ENCODE measurements around the gene KRTAP9-8. TPM values are rescaled to one million over a fixed set of nuclear protein-coding genes. Genes with fewer than 3 reads are reported as not detected.
"Not testable (repeated sequence)": the region's sequence is repeated elsewhere in the genome, so short reads cannot be mapped to it uniquely, and the experiment has no call there.

KRTAP9-8 gene
- total and polyA plus RNA-seq, 8 donors, result not detected

DNA sequence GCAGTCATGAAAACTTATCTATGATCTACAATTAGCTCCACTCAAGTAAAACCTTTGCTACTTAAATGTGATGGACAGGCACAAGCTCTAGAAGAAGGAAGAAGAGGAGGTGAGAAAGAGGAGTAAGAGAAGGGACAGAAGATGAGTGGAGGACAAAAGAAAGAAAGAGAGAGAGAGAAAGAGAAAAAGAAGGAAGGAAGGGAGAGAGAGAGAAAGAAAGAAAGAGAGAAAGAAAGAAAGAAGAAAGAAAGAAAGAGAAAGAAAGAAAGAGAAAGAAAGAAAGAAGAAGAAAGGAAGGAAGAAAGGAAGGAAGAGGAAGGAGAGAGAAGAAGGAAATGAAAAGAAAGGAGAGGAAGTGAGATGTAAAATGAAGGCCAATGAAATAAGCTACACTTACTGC lies 7.7 kb upstream of the KRTAP9-8 start:
- no peak overlapping the region for H3K27ac ChIP-seq
- H3K4me3 ChIP-seq, result no peak overlapping the region
- TF ChIP-seq, protein P1, sequence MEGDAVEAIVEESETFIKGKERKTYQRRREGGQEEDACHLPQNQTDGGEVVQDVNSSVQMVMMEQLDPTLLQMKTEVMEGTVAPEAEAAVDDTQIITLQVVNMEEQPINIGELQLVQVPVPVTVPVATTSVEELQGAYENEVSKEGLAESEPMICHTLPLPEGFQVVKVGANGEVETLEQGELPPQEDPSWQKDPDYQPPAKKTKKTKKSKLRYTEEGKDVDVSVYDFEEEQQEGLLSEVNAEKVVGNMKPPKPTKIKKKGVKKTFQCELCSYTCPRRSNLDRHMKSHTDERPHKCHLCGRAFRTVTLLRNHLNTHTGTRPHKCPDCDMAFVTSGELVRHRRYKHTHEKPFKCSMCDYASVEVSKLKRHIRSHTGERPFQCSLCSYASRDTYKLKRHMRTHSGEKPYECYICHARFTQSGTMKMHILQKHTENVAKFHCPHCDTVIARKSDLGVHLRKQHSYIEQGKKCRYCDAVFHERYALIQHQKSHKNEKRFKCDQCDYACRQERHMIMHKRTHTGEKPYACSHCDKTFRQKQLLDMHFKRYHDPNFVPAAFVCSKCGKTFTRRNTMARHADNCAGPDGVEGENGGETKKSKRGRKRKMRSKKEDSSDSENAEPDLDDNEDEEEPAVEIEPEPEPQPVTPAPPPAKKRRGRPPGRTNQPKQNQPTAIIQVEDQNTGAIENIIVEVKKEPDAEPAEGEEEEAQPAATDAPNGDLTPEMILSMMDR (IDR thresholded peaks at IDR 0.05), result no peak
- intact Hi-C loops (cut with DNase I), result no loop called here
- H3K36me3 ChIP-seq, result no peaks in the 10 kb centered on the region
- H3K4me1 ChIP-seq, result no peaks in the 10 kb centered on the region
- H3K9me3 ChIP-seq, result no peaks in the 10 kb centered on the region
- ATAC-seq (no peak), DNase-seq (no peak), FAIRE-seq (no peak)
- H3K27me3 ChIP-seq, result no peaks in the 10 kb centered on the region

DNA sequence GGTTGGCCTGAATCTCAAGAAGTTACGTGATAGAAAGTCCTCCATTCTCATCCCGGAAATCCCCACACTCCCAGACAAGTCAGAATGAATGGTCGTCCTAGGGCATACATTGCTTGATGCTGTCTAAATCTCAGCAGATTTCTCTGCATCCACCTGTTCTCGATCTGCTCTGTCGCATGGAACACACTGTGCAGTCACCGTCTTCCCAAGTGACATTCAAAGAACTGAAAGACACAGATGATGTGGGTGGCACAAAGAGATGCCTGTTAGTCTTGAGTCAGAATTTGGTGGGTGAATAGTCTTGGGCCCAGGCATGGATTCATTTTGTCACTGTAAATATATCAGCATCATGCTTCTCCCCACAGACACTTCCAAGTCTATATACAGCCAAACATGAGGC lies 6.1 kb upstream of the KRTAP9-8 start:
- no peak for FAIRE-seq
- intact Hi-C loops (cut with DNase I), result no loop called here
- Histone ChIP-seq H3K4me1 (no peaks in the 10 kb centered on the region), H3K27me3 (no peaks in the 10 kb centered on the region), H3K27ac (no peak overlapping the region), H3K4me3 (no peak overlapping the region), H3K9me3 (no peaks in the 10 kb centered on the region), H3K36me3 (no peaks in the 10 kb centered on the region)
- ATAC-seq, result no peak
- TF ChIP-seq, protein P1 (IDR thresholded peaks at IDR 0.05), result no peak
- DNase-seq, result no peak
- 69 to 73% methylated on average over 6 of the region's 6 CpGs for WGBS, 2 donors

DNA sequence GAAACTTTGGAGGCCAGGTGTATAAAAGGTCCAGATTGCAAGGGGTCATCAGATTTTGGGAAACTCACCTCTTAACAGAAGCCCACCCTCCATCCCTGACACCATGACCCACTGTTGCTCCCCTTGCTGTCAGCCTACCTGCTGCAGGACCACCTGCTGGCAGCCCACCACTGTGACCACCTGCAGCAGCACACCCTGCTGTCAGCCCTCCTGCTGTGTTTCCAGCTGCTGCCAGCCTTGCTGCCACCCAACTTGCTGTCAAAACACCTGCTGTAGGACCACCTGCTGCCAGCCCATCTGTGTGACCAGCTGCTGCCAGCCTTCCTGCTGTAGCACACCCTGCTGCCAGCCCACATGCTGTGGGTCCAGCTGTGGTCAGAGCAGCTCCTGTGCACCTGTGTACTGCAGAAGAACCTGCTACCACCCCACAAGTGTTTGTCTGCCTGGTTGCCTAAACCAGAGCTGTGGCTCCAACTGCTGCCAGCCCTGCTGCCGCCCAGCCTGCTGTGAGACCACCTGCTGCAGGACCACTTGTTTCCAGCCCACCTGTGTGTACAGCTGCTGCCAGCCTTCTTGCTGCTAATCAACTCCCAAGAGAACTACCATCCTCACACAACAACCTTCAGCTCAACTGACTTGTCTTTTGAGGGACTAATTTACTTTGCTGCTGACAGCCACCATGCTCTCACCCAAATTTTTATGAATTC lies 5.2 kb upstream of the KRTAP9-8 start, which contains the start of gene KRTAP9-3:
Gene KRTAP9-3 (plus strand): TSS at position 51 of the 707 bp plus-strand sequence. CDS start 53 bp downstream, at position 104.
- intact Hi-C loops (cut with DNase I); H3K4me3 ChIP-seq; H3K27me3 ChIP-seq; ATAC-seq; H3K27ac ChIP-seq; H3K9me3 ChIP-seq; H3K4me1 ChIP-seq; FAIRE-seq; DNase-seq; H3K36me3 ChIP-seq: not testable (repeated sequence)
- 47 to 48% methylated on average over 1 of the region's 1 CpG for WGBS, 2 donors

DNA sequence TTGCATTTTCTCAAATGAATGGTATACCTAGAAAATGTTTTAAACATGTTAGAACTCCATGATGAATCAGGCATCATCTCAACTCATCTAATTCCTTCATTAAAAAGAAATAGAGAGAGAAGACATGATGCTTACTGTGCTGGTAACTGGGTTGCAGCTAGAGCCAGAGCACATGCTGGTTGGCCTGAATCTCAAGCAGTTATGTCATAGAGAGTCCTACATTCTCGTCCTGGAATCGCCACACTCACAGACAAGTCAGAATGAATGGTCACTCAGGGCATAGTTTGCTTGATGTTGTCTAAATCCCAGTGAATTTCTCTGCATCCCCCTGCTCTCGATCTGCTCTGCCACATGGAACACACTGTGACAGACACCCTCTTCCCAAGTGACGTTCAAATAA lies 683 bp upstream of the KRTAP9-8 start:
- H3K27me3 ChIP-seq; FAIRE-seq; H3K9me3 ChIP-seq; H3K4me3 ChIP-seq; H3K4me1 ChIP-seq; DNase-seq; H3K36me3 ChIP-seq; H3K27ac ChIP-seq; ATAC-seq; intact Hi-C loops (cut with DNase I): not testable (repeated sequence)
- 40 to 42% methylated on average over 4 of the region's 4 CpGs for WGBS, 2 donors

DNA sequence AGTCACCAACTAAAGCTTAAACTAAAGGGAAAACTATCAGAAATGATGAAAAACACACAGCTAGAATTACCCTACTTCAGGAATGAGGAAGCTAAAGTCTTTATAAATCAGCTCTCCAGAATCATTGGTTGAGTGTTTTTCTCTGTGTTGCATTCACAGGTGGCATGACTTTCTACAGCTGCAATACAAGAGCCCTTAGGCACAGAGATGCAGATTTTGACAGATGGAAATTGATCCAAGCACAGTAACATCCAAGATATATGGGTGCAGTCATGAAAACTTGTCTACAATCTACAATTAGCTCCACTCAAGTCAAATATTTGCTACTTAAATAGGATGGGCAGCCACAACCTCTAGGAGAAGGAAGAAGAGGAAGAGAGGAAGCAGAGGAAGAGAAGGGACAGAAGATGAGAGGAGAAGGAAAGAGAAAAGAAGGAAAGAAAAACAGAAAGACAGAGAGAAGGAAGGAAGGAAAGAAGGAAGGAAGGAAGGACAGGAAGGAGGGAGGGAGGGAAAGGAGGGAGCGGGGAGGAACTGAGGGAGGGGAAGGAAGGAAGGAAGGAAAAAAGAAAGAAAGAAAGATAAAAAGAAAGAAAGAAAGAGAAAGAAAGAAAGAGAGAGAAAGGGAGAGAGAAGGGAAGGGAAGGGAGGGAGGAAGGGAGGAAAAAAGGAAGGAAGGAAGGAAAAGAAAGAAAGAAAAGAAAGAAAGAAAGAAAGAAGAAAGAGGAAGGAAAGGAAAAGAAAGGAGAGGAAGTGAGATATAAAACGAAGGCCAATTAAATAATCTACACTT lies 9.4 kb downstream of the KRTAP9-8 start:
- intact Hi-C loops (cut with DNase I); FAIRE-seq; H3K4me1 ChIP-seq; H3K36me3 ChIP-seq; H3K27ac ChIP-seq; ATAC-seq; H3K9me3 ChIP-seq; H3K27me3 ChIP-seq; H3K4me3 ChIP-seq; DNase-seq: not testable (repeated sequence)
- 38 to 56% methylated on average over 2 of the region's 2 CpGs for WGBS, 2 donors

- FAIRE-seq; H3K27me3 ChIP-seq; H3K4me3 ChIP-seq; H3K36me3 ChIP-seq; ATAC-seq; H3K27ac ChIP-seq; H3K9me3 ChIP-seq; H3K4me1 ChIP-seq; intact Hi-C loops (cut with DNase I): not testable (repeated sequence)
- WGBS, 2 donors, result 44 to 61% methylated on average over 1 to 2 of the region's 2 CpGs
- peak in 1 of 6 donors; percentile 15 for DNase-seq
These were observed 11.9 kb downstream of the KRTAP9-8 start, which contains the start of gene KRTAP9-4 for GRCh38 chr17:41249637-41250240. Gene KRTAP9-4 (plus strand): TSS chr17:41249687. CDS start chr17:41249721, 34 bp downstream.
